AML-193 (cell line): ENCODE results near the gene CALN1.
"Not testable (repeated sequence)": the region's sequence is repeated elsewhere in the genome, so short reads cannot be mapped to it uniquely, and the experiment has no call there.

Experiments
- DNase-seq, 2 experiments: peaks; one replicate each; lab custom pipeline; 2025; lab: John Stamatoyannopoulos, UW

The CALN1 gene

DNA sequence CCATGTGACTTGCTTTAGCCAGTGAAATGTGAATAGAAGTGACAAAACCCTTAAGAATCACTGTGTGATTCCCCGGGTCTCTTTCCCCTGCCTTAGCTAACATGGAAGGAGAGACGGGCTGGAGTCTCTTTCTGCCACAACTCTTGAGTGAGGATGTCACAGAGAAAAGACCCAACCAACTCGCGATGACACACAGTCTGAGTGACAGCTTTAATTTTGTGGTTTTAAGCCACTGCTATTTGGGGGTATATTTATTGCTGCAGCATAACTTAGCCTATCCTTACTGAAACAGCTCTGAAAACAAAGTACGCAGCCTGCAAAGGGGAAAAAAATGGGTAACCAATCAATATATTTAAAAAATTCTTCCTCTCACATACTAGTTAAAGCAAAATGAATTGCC lies 319.4 kb downstream of the CALN1 start:
- no peak for DNase-seq

DNA sequence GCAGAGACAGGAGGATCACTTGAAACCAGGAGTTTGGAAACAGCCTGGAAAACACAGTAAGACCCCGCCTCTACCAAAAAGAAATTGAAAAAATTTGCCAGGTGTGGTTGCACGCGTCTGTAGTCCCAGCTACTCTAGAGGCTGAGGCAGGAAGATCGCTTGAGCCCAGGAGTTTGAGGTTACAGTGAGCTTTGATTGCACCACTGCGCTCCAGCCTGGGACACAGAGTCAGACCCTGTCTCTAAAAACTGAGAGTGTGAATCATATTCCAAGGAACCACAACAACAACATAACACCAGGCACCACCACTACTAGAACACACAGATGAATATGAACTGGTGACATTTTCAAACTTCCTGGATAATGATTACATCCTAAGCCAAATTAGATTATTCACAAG lies 324.2 kb downstream of the CALN1 start:
- DNase-seq = no peak

DNA sequence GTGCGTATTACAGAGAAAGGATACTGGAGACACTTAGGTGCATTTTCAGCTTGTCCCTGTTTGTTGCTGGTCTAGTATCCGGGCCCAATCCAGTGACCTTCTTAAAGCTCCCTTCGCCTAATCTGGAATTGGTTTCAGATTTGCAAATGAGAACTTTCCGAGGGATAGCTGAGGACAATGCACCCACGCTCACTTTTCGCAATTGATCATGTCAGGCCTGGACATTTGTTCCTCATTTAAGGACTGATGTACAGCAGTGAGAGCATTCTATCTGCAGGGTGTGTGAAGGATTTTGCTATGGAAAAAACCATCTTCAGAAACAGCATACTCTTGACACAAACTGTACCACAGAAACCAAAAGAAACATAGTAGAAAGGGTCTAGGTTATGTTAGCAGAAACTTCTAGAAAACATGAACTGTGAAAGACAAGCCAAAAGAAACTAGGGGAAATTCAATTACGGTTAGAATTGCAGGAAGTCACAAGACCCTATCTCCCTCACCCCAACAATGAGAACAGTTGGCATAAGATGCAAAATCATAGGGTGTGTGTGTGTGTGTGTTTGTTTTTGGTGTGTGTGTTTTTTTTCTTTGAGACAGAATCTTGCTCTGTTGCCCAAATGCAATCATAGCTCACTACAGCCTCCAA lies 331.1 kb downstream of the CALN1 start:
- DNase-seq = no peak

DNA sequence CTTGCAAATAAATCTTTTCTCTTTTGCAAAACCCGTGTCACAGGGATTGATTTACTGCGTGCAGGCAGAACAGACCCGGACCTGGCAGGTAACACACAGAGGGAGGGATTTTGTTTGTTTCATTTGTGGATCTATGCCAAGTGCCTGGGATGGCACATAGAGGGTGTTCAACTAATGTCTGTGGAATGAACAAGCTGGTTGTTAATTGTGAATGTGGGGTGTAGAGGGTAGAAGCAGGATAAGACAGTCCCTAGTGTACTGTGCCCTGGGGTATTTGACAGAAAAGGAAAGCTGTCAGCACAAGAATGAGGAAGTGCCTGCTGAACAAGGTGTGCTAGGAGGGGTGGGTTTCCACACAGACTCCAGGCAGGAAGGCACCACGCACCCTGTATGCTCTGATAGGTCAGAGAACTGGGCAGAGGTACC lies 331.8 kb downstream of the CALN1 start:
- DNase-seq = no peak

DNA sequence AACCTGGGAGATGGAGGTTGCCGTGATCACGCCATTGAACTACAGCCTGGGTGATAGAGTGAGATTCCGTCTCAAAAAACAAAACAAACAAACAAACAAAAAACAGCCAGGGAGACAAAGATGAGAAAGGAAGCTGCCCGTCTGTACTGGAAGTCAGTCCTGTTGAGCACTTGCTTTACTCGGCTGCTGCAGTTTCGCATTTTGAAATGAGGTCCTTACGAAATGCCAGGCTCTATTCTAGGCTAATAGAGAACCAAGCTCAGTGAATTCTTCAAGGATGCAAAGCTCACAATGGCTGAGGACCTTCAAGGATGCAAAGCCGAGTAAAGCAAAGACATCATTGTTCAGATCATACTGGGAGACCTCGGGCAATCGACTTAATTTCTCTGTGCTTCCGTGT lies 333.3 kb downstream of the CALN1 start:
- DNase-seq = no peak

DNA sequence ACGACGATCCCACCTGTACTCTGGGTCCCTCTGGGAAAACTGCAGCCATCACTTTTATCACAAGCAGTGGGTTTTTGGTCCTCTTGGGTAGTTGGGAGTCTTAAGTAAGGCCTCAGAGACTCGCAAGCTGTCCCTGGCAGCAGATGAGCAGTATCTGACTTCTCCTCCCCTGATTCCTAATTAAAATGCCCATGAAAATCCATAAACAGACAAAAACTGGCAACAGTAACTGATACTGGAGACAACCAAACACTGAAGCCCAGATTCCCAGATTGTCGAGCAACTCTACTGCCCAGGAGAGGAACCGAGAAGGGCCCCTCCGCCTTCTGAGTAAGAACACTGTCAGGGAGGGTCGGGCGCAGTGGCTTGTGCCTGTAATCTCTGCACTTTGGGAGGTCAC lies 333.8 kb downstream of the CALN1 start:
- DNase-seq = no peak

DNA sequence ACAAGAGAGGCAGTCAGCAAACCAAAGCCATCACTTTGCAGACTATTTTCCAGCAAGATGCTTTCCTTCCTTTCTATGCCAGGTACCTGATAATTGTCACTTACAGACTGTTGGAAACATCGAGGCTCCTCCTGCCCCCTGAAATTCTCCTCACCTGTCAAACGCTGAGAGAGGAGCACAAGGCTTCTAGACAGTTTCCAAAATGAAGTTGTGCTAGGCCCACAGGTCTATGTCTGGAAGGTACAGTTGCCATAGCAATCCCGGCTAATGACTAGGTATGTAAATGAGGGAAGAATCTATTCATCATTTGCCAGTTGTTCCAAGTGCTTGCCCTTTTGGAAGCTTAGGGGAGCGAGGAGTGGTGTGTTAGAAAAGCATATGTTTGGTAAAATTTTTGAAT lies 334.4 kb downstream of the CALN1 start:
- no peak for DNase-seq

DNA sequence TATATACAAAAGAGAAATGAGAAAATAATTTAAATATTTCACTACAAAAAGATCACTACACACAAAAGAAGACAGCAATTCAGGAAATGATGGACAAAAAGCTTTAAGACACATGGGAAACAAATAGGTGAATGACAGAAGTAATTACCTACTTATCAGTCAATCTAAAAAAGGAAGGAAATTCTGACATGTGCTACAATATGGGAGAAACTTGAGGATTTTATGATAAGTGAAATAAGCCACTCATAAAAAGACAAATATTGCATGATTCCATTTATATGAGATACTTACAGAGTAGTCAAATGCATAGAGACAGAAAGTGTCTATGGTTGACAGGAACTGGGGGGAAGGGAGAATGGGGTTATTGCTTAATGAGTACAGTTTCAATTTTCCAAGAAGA lies 339.2 kb downstream of the CALN1 start:
- DNase-seq = no peak

DNA sequence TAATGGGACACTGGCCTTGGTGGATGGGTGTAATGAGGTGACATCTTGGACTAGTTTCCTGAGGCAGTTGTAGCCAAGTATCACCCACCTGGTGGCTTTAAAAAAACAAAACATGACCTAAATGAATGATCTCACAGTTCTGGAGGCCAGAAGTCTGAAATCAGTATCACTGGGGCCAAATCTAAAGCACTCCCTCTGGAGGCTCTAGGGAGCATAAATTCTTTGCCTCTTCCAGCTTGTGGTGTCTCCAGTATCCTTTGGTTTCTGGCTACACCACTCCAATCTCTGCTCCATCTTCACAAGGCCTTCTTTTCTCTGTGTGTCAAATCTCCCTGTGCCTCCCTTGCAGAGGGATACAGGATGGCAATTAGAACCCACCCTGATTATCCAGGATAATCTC lies 342.9 kb downstream of the CALN1 start:
- DNase-seq = no peak

DNA sequence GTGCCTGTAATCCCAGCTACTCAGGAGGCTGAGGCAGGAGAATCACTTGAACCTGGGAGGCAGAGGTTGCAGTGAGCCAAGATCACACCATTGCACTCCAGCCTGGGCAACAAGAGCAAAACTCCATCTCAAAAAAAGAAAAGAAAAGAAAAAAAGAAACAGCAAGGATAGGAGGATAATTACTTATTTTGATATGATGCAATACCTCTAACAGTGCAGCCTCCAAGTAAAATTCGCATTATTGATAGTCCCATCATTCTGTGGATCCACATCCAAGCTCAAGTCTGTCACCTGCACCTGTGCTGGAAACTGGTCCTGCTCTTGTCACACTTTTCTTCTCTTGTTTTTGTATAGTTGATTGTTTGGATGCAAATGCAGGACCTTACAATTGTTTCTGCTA lies 346.4 kb downstream of the CALN1 start:
- not testable (repeated sequence) for DNase-seq

DNA sequence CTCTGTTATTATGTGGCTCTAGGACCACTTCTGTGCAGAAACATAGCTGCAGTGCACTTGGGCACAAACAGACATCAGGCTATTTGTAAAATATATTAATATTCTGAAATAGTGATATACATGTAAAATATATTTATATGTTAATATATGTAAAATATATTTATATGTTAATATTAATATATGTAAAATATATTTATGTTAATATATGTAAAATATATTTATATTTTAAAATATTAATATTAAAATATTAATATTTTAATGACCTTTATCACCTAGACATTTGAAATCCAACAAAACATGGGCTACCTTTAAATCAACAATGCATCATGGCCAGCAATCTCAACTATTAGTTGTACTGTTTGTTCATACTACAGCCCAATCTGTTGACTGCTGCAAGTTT lies 347.2 kb downstream of the CALN1 start:
- no peak for DNase-seq

DNA sequence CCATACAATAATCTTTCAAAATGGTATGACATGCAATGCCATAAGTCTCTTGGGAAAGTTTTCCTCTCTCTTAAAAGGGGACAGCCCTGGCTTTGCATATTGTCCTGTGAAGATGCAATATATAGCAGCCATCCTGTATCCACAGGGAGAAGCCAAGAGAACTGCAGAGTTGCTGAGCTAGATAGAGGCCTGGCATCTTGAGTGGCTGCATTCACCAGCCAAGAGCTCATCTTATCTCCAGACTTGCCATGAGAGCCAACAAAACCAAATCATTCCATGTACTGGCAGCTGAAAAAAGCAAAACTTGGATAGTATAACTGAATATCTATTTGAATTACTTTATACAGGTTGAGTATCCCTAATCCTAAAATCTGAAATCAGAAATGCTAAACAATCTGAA lies 348.8 kb downstream of the CALN1 start:
- DNase-seq = no peak

DNA sequence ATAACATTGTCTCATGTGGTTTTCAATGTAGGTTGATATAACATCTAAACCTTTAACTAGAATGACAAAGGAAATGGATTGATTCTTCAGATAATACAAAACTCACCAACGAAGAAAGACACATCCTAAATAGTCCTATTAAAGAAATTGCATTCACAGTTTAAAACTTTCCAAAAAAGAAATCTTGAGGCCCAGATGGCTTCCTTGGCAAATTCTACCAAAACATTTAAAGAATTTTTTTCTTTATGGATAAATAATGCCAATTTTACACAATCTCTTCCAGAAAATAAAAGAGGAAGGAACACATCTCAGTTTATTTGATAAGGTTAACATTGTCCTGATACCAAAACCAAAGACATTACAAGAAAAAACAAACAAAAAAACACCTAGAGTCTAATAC lies 349.5 kb downstream of the CALN1 start:
- no peak for DNase-seq

DNA sequence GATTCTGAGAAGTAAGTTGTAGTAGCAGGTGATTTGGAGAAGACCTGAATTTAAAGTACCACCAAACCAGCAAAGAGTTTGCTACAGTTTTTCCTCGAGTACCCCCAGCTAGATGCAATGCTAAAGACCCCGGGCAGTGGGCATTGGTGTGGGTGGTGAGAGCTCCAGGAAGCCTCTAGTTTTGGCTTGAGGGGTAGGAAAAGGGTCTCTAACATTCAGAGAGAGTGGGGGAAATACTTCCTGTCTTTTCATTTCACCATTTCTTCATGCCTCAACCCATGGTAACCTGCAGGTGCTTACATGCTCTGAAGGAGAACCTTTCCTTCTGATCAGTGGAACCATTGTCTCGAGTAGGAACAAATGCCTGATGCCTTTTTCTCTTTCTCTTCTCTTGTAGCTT lies 352.2 kb downstream of the CALN1 start:
- DNase-seq = no peak

DNA sequence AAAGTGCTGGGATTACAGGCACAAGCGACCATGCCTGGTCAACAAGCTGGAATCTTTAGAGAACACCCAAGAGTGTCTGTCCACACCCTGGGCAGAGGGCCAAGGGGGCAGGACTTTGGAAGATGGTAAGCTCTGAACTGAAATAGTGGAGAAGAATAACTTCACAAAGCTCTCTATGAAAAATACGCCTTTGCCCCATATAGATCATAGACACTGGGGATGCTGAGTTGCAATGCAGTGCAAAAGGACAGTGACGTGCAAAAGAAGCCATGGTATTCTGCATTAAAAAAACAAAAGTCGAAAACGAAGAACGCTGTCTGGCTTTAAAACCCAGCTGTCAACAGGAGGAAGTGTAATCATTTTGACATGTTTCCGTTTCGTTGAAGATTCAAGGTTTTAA lies 353.6 kb downstream of the CALN1 start:
- DNase-seq = no peak

DNA sequence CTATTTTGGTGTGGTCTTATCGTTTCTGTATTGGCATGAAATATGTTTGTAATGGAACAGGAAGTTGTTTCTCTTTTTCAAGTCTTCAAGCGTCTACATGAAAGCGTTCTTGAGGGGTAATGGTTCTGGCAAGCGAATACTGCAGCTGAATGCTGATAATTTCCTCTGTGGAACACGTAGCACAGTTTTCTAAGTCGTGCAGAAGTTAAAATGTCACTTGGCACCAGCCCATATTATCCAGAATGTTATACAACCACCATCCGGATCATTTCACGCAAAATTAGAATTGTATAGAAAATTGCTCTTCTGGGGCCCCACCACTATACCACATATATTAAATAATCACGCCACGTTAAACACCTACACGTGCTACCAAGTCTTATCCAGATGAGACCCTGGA lies 354.3 kb downstream of the CALN1 start:
- no peak for DNase-seq

DNA sequence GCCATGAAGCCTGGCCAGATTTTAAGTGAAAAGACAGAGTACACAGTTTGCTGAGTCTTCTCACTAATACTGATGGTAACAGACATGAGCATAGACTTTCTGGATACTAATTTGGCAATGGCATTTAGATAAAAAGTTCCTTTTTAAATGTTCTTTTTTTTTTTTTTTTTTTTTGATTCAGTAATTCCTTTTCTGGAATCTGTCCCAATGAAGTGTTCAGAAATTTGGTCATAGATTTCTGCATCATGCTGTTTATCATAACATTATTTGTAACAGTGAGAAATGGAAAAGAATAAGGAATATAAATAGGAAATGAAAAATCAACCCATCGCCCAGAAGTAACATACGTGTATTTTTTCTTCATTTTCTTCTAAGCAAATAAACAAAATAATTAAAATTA lies 354.9 kb downstream of the CALN1 start:
- DNase-seq = no peak

DNA sequence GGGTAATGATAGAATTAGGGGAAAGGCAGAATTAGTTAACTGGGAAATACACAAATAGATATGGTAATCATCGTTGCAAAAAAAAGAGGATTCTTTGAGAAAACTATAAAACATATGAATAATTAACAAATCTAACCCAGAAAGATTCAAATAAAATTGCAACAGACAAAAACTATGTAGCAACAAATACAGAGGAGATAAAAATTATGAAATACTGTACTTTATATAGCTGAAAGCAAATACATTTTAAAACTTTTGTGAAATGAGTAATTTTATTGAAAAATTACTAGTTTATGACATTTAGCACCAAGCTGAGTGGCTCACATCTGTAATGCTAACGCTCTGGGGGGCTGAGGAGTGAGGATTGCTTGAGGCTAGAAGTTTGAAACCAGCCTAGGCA lies 356.7 kb downstream of the CALN1 start:
- DNase-seq = no peak

DNA sequence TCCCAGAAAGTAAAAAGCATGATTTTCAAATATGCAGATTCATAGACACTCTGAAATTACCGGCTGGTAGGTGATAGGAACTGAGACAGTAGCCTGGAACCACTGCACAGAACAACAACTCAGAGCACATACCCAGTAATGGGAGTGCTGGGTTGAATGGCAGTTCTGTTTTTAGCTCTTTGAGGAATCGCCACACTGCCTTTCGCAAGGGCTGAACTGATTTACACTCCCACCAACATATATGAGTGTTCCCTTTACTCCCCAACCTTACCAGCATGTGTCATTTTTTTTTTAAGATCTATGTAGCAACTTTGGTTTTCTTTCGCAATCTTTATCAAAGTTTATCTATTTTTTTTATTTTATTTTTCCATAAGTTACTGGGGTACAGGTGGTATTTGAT lies 358.8 kb downstream of the CALN1 start:
- no peak for DNase-seq

DNA sequence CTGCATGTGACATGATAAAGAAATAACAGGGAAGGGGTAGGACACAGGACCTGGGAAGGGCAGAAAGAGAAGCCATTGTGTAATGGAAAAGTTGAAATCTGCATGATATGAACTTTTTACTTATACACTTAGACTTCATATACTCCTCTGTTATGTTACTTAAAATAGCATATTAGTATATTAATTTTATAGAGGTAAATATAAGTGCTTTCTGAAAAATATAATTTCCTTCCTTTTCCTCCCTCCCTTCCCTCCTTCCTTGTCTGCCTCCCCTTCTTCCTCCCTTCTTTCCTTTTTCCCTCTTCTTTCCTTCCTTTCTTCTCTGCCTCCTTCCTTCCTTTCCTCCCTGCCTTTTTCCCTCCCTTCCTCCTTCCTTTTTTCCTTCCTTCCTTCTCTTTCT lies 363.7 kb downstream of the CALN1 start:
- no peak for DNase-seq

DNA sequence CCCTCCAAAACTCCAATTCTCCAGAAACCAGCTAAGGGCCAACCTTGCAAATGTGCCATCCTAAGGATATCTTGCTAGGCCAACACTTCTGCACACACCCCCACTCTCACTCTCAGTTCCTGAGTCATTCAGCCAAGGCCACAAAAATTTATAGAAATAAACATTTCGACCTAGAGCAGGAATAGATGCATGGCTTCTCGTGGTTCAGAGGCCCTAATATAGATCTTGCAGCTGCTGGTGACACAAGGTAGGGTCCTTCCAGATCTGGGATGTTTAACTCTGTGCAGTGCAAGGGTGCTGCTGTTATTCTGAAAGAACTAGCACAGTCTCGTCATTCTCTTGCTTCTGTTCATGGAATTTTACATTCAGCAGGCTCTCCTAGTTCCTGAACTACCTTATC lies 369.3 kb downstream of the CALN1 start:
- DNase-seq = no peak

DNA sequence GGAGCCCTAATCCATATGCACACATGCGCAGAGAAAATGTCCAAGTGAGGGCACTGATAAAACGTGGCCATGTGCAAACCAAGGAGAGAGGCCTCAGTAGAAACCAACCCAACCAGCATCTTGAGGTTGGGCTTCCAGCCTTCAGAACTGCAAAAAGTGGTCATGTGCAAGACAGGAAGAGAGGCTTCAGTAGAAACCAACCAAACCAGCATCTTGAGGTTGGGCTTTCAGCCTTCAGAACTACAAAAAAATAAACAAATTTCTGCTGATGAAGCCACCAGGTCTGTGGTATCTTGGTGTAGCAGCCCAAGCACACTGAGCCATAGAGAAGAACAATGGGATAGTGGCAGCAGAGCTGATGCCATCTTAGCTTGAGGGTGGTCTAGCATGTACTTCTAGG lies 371.5 kb downstream of the CALN1 start:
- no peak for DNase-seq

DNA sequence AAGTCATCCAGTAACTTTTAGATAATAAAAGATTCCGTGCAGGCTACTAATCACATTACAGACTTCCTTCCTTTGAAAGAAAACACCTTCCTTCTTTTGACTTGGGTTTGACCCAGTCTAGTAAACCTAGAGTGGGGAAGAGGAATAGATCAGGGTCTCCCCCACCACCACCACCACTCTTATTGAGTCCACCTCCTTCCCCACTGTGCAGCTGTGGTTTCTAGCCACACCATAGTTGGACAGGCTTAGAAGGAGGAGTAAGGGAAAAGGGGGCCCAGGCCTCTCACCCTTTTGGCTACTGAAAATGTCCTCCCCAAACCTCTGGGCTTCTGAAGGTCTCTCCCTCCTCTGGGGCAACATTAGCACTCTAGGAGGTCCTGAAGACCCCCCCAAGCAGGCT lies 372.7 kb downstream of the CALN1 start:
- DNase-seq = no peak

DNA sequence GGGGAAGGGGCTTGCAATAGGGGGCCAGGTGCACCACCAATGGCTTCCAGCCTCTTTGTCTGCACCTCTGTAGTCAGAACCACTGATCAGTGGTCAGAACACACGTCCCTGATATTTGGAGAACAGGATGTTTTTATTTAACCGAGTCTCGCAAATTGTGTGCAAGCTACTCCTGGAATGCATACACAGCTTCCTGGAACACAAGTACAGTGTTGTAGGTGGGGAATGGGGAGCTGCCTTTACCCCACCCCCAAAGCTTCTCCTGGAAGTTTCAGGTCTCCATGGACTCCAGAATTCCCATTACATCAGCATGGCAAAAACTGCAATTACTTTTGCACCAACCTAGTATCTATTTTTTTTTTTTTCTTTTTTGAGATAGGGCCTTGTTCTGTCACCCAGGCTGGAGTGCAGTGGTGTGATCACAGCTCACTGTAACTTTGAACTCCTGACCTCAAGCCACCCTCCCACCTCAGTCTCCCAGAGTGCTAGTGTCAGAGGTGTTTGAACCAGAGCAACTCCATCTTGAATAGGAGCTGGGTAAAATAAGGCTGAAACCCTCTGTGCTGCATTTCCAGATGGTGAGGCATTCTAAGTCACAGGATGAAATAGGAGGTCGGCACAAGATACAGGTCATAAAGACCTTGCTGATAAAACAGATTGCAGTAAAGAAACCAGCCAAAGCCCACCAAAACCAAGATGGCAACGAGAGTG lies 374.0 kb downstream of the CALN1 start:
- DNase-seq = no peak
